Measurements from ENCODE around the gene STOX1.

DNA sequence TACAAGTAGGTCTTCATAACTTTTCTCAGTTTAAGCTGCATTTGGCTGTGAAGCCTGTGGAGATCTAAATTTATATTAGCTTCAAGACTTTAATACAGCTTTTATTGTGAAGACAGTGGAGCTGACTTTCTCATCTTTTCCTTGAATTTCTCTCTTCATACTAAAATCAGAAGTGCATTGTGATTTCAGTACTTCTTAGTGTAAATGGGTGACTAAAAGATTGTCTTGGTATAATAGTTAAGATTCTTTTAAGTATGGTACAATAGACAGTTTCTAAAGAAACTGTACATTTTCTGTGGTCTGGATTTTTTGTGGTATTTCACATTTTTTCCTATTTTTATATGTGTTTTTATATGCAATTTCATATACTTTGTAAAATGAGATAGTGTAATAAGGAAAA lies 107.7 kb downstream of the STOX1 start:
- TF ChIP-seq GATA3 (IDR thresholded peaks at IDR 0.05; ENCODE audit: low read depth, low read length) (no peak), GATA2 (IDR thresholded peaks at IDR 0.05; ENCODE audit: low read depth, low read length) (no peak)

Measured in SH-SY5Y (cell line).